Measurements from ENCODE around the gene CASTOR2. TPM values are rescaled to one million over a fixed set of nuclear protein-coding genes. Genes with fewer than 3 reads are reported as not detected.
"Not testable (repeated sequence)": the region's sequence is repeated elsewhere in the genome, so short reads cannot be mapped to it uniquely, and the experiment has no call there.

Gene CASTOR2
- total RNA-seq = 1 to 10 TPM; 7.7 to 9.3 TPM
- polyA plus RNA-seq = 1 to 10 TPM in 1 of 3 donors, under 1 TPM in 2; 0.31 to 1.5 (median 0.66) TPM
- total RNA-seq = 13.7 to 36.7 (median 19.5) reads per million in 6 experiments

DNA sequence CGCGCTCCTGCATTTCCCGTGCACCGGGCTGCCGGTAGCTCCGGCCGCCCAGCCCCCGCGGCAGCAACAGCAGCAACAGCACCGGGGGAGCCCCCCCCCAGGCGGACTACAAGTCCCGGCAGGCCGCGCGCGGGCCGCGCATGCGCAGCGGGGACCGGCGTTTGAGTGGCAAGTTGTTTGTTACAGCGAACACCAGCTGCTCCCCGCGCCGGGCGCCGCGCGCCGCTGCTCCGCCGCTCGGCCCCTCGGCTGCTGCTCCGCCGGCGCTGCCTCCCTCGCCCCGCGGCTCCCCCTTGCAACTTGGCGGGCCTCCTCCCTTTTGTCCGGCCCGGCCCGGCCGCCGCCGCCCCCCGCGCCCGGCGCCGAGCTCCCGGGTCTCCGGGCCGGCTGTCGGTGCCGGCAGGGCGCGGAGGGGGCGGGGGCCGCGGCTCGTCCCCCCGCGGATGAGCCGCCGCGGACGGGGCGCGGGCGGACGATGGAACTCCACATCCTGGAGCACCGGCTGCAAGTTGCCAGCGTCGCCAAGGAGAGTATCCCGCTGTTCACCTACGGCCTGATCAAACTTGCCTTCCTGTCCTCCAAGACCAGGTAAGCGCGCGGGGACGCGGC lies at the start of gene CASTOR2:
TSS of gene CASTOR2 (plus strand) at position 195 of the 609 bp plus-strand sequence. CDS start at position 476, 281 bp downstream.
- H3K9me3 Mint-ChIP-seq, H3K4me1 Mint-ChIP-seq, H3K36me3 Mint-ChIP-seq, POLR2A ChIA-PET, H3K27ac Mint-ChIP-seq, H3K27me3 Mint-ChIP-seq: not testable (repeated sequence)
- peak; percentile 89 to 90 for ATAC-seq
- peak within 1 kb of the TSS in 8 of 10 donors; percentile 39 to 73 (median 67) for H3K4me3 Mint-ChIP-seq
- peak; percentile 34 to 87 (median 74) for DNase-seq

DNA sequence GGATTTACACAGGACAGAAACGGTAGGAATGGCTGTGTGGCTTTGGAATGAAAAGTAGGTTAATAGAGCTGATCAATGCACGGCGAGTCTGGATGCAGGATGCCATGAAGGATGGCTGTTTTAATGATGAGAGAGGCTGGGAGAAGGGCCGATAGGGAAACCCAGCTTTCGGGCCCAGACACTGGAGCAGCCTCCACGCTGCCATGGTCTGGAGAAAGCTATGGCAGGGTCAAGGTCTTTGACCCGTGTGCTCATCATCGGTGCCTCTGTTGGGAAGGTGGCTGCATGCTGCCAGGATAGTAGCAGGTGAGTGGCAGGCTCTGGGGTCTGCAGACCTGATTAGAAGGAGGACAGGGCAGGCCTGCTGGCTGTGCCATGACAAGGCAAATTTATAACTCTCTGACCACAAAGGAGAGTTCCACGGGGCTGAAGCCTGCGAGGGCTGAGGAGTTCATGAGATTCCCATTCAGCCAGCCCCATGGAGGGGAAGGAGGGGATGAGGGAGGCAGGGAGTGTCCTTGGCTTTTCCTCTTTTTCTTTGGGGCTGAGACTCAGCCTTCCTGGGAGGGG lies 42.1 kb upstream of the CASTOR2 start:
- H3K4me1 Mint-ChIP-seq, ATAC-seq, DNase-seq, POLR2A ChIA-PET, H3K27ac Mint-ChIP-seq, H3K4me3 Mint-ChIP-seq, H3K36me3 Mint-ChIP-seq, H3K9me3 Mint-ChIP-seq, H3K27me3 Mint-ChIP-seq: not testable (repeated sequence)

DNA sequence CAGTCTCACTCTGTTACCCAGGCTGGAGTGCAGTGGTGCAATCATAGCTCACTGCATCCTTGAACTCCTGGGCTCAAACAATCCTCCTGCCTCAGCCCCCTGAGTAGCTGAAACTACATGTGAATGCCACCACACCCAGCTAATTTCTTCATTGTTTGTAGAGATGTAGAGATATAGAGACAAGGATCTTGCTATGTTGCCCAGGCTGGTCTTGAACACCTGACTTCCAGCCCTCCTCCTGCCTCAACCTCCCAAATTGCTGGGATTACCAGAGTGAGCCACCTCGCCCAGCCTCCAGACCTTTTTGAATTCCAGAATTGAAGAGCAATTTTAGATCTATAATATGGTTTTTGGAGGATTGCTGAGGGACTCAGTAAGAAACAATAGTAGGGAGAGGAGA lies 40.9 kb upstream of the CASTOR2 start:
- H3K4me3 Mint-ChIP-seq, H3K9me3 Mint-ChIP-seq, POLR2A ChIA-PET: not testable (repeated sequence)

GRCh38 chr7:74926968-74927367 lies 37.5 kb upstream of the CASTOR2 start:
- H3K36me3 Mint-ChIP-seq, DNase-seq, H3K4me1 Mint-ChIP-seq, H3K9me3 Mint-ChIP-seq, H3K27me3 Mint-ChIP-seq, POLR2A ChIA-PET, H3K4me3 Mint-ChIP-seq, ATAC-seq, H3K27ac Mint-ChIP-seq: not testable (repeated sequence)

More for the DNA sequence above, 40.9 kb upstream of the CASTOR2 start:
- not testable (repeated sequence) for H3K36me3 Mint-ChIP-seq, ATAC-seq, H3K4me1 Mint-ChIP-seq, H3K27me3 Mint-ChIP-seq, DNase-seq
- H3K27ac Mint-ChIP-seq = peak overlapping the region in 1 of 10 donors; percentile 17

- H3K27me3 Mint-ChIP-seq, DNase-seq, POLR2A ChIA-PET, H3K4me1 Mint-ChIP-seq, H3K36me3 Mint-ChIP-seq, ATAC-seq, H3K4me3 Mint-ChIP-seq, H3K27ac Mint-ChIP-seq, H3K9me3 Mint-ChIP-seq: not testable (repeated sequence)
Measured at GRCh38 chr7:74931563-74932328, 32.8 kb upstream of the CASTOR2 start.

DNA sequence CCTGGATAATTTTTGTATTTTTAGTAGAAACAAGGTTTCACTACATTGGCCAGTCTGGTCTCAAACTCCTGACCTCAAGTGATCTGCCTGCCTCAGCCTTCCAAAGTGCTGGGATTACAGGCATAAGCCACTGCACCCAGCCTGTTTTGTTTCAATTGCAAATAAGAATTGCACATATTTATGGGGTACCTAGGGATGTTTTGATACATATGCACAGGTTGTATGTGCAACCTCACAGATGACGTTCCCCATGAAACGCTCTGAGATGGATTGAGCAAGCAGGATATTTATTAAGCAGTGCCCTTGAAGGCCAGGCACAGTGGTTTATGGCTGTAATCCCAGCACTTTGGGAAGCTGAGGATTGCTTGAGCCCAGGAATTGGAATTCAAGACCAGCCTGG lies 25.1 kb upstream of the CASTOR2 start:
- H3K4me3 Mint-ChIP-seq, H3K27me3 Mint-ChIP-seq, H3K36me3 Mint-ChIP-seq, POLR2A ChIA-PET, DNase-seq, H3K27ac Mint-ChIP-seq, ATAC-seq, H3K9me3 Mint-ChIP-seq, H3K4me1 Mint-ChIP-seq: not testable (repeated sequence)

GRCh38 chr7:74941302-74942069 lies 23.0 kb upstream of the CASTOR2 start:
- DNase-seq, POLR2A ChIA-PET: not testable (repeated sequence)

GRCh38 chr7:74943923-74944322 lies 20.6 kb upstream of the CASTOR2 start:
- not testable (repeated sequence) for H3K27me3 Mint-ChIP-seq, ATAC-seq, H3K27ac Mint-ChIP-seq, DNase-seq, H3K36me3 Mint-ChIP-seq, H3K4me1 Mint-ChIP-seq, H3K4me3 Mint-ChIP-seq, H3K9me3 Mint-ChIP-seq
- POLR2A ChIA-PET = interaction anchor here (0.7 kb wide), 1 partner anchor 930 kb away, joined by 3 read pairs; no protein-coding TSS in a partner anchor

More at GRCh38 chr7:74941302-74942069, 23.0 kb upstream of the CASTOR2 start:
- H3K27ac Mint-ChIP-seq, H3K36me3 Mint-ChIP-seq, H3K27me3 Mint-ChIP-seq, ATAC-seq, H3K4me3 Mint-ChIP-seq, H3K4me1 Mint-ChIP-seq, H3K9me3 Mint-ChIP-seq: not testable (repeated sequence)

DNA sequence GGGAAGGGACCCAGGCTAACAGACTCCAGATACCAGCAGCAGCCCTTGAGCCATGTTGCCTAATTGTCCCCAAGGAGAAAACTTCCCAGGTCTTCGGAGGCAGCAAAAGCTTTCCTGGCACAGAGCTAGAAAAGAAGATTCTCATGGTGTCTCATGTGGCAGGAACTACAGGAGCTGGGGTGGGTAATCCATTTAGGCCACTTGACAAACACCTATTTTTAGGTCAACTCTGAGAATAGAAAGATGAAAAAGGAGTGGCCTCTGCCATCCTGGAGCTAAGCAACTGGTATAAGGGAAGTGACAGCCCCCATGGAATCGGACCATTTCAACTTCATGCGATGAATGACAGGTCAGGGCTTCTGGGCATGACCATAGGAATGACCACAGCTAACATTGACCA lies 16.8 kb upstream of the CASTOR2 start:
- H3K4me1 Mint-ChIP-seq, H3K9me3 Mint-ChIP-seq, H3K27me3 Mint-ChIP-seq, POLR2A ChIA-PET, DNase-seq, H3K4me3 Mint-ChIP-seq, H3K27ac Mint-ChIP-seq, ATAC-seq, H3K36me3 Mint-ChIP-seq: not testable (repeated sequence)

DNA sequence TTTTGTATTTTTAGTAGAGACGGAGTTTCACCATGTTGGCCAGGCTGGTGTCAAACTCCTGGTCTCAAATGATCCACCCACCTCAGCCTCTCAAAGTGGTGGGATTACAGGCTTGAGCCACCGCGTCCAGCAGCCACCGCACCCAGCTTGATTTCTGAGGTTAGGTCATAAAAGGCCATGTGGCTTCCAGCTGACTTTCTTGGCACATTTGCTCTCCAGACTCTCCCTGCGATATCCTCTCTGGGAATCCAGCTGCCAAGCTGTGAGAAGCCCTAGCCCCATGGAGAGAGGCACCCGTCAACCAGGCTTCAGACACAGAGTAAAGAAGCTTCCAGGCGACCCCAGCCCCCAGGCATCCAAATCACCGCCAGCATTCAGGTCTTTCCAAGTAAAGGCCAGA lies 10.7 kb upstream of the CASTOR2 start:
- DNase-seq, H3K27ac Mint-ChIP-seq, ATAC-seq, H3K4me1 Mint-ChIP-seq, H3K9me3 Mint-ChIP-seq, POLR2A ChIA-PET, H3K4me3 Mint-ChIP-seq, H3K27me3 Mint-ChIP-seq, H3K36me3 Mint-ChIP-seq: not testable (repeated sequence)

DNA sequence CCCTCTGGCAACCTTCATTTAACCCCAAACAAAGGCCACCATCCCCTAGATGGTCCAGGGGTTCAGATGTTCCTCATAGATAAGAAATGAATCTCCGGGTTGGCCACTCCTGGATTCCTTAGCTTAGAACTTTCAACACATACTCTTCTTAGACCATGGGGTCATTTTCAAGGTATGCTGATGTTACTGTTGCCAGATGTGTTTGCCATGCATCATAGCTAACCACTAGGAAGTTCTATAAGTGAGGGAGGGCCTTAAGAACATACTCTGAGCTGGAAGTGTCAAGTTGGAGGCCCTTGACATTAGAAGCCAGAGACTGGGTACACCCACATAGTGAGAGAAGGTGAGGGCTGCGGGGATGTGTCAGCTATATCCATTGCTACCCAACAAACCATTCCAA lies 6.2 kb upstream of the CASTOR2 start:
- DNase-seq, H3K27ac Mint-ChIP-seq, H3K4me1 Mint-ChIP-seq, H3K9me3 Mint-ChIP-seq, ATAC-seq, H3K4me3 Mint-ChIP-seq, H3K27me3 Mint-ChIP-seq, H3K36me3 Mint-ChIP-seq, POLR2A ChIA-PET: not testable (repeated sequence)

- H3K27me3 Mint-ChIP-seq, H3K27ac Mint-ChIP-seq, H3K36me3 Mint-ChIP-seq, POLR2A ChIA-PET, H3K9me3 Mint-ChIP-seq, H3K4me1 Mint-ChIP-seq: not testable (repeated sequence)
- peak in 1 of 10 donors; percentile 15 for DNase-seq
- peak; percentile 66 to 70 for ATAC-seq
- peak overlapping the region in 8 of 10 donors; percentile 39 to 73 (median 67) for H3K4me3 Mint-ChIP-seq
Measured at GRCh38 chr7:74963704-74964510, 598 bp upstream of the CASTOR2 start.

All from naive thymus-derived CD8-positive, alpha-beta T cell (primary cell).